Trophoblast cell (in vitro differentiated cells and primary cell): ENCODE measurements around the gene TSC2.

ENCODE experiments used
- DNase-seq, 2 donors: peaks; one replicate each; pipeline ENCODE4 v3.0.0-alpha.2; 2016
- H2AFZ ChIP-seq: 2 replicates; pipeline ENCODE4 v1.6.1; 2013; ENCODE audit warnings: low read length, moderate library complexity, mild to moderate bottlenecking; ENCODE audit not compliant: insufficient read depth, poor library complexity
- H2AK5ac ChIP-seq: 2 replicates; pipeline ENCODE4 v1.6.1; 2013; ENCODE audit warnings: mild to moderate bottlenecking, low read length
- H2BK120ac ChIP-seq: 2 replicates; pipeline ENCODE4 v1.6.1; 2013; ENCODE audit warnings: low read length, mild to moderate bottlenecking, moderate library complexity; ENCODE audit not compliant: insufficient read depth, poor library complexity
- H2BK12ac ChIP-seq: 2 replicates; pipeline ENCODE4 v1.6.1; 2013; ENCODE audit warnings: mild to moderate bottlenecking, low read length, moderate library complexity
- H2BK5ac ChIP-seq: 2 replicates; pipeline ENCODE4 v1.6.1; 2013; ENCODE audit warnings: low read length, low read depth, moderate library complexity, mild to moderate bottlenecking; ENCODE audit not compliant: poor library complexity
- H3K14ac ChIP-seq: 2 replicates; pipeline ENCODE4 v1.6.1; 2013; ENCODE audit warnings: mild to moderate bottlenecking, low read length
- H3K18ac ChIP-seq: 2 replicates; pipeline ENCODE4 v1.6.1; 2013; ENCODE audit warnings: mild to moderate bottlenecking, low read length
- H3K23ac ChIP-seq: 2 replicates; pipeline ENCODE4 v1.6.1; 2013; ENCODE audit warnings: low read length
- H3K27ac ChIP-seq: 2 replicates; pipeline ENCODE4 v1.5.1; 2013; ENCODE audit warnings: low read depth, mild to moderate bottlenecking, inconsistent platforms, low read length, moderate library complexity
- H3K27me3 ChIP-seq: 2 replicates; pipeline ENCODE4 v1.6.1; 2013; ENCODE audit warnings: inconsistent platforms, mild to moderate bottlenecking, low read length, moderate library complexity; ENCODE audit not compliant: insufficient read depth
- H3K36me3 ChIP-seq, 2 experiments: 1 replicate in 1 of 2; 2 replicates in 1 of 2; pipeline ENCODE4 v1.6.1; 2013; ENCODE audit warnings: low read length in 2 of 2, mild to moderate bottlenecking in 2 of 2, moderate library complexity in 1 of 2; ENCODE audit not compliant: insufficient read depth in 2 of 2, control insufficient read depth in 1 of 2
- H3K4ac ChIP-seq: 2 replicates; pipeline ENCODE4 v1.6.1; 2013; ENCODE audit warnings: low read depth, mild to moderate bottlenecking, low read length, moderate library complexity
- H3K4me1 ChIP-seq, 2 experiments: 1 replicate in 1 of 2; 2 replicates in 1 of 2; pipeline ENCODE4 v1.6.1; 2013; ENCODE audit warnings: low read length in 2 of 2, mild to moderate bottlenecking in 2 of 2, moderate library complexity in 1 of 2; ENCODE audit not compliant: insufficient read depth in 2 of 2, control insufficient read depth in 1 of 2
- H3K4me2 ChIP-seq: 2 replicates; pipeline ENCODE4 v1.6.1; 2013; ENCODE audit warnings: inconsistent platforms, mild to moderate bottlenecking, low read length, moderate library complexity
- H3K4me3 ChIP-seq: 2 replicates; pipeline ENCODE4 v1.5.1; 2013; ENCODE audit warnings: mild to moderate bottlenecking, low read depth, low read length, inconsistent platforms
- H3K79me1 ChIP-seq: one replicate; pipeline ENCODE4 v1.6.1; 2013; ENCODE audit warnings: low read length
- H3K79me2 ChIP-seq: 2 replicates; pipeline ENCODE4 v1.6.1; 2013; ENCODE audit warnings: low read length, mild to moderate bottlenecking; ENCODE audit not compliant: control insufficient read depth, insufficient read depth, poor library complexity
- H3K9ac ChIP-seq: 2 replicates; pipeline ENCODE4 v1.6.1; 2013; ENCODE audit warnings: mild to moderate bottlenecking, low read length
- H3K9me3 ChIP-seq: 2 replicates; pipeline ENCODE4 v1.6.1; 2013; ENCODE audit warnings: low read depth, mild to moderate bottlenecking, control low read depth, inconsistent platforms, low read length; ENCODE audit not compliant: insufficient read depth
- H4K12ac ChIP-seq: 2 replicates; pipeline ENCODE4 v1.6.1; 2013; ENCODE audit warnings: low read depth, mild to moderate bottlenecking, low read length, moderate library complexity
- H4K8ac ChIP-seq: 2 replicates; pipeline ENCODE4 v1.6.1; 2013; ENCODE audit warnings: low read depth, mild to moderate bottlenecking, low read length, moderate library complexity
- H4K91ac ChIP-seq: one replicate; pipeline ENCODE4 v1.6.1; 2013; ENCODE audit warnings: low read depth, mild to moderate bottlenecking, low read length, moderate library complexity
- WGBS: extraction: QIAGEN DNeasy Blood & Tissue Kit; methylation state at CpG from one replicate; pipeline ENCODE4 v1.1.7; 2013; ENCODE audit warnings: missing lambda C conversion rate; ENCODE audit not compliant: insufficient read length, insufficient coverage; ENCODE audit errors: extremely low coverage; 5-methylcytosine and 5-hydroxymethylcytosine counted together

TSC2 gene

GRCh38 chr16:2025878-2026460 is 21.8 kb upstream of the TSC2 start:
- H2AK5ac ChIP-seq: peak overlapping the region; percentile 36
- H3K4me3 ChIP-seq: no peak overlapping the region
- no CpG with 5 or more reads among the region's 16 CpGs for WGBS
- no peak overlapping the region for H2BK5ac ChIP-seq
- peaks cover 5 to 8% of the 10 kb centered on the region in 2 experiments for H3K36me3 ChIP-seq
- no peak overlapping the region for H3K4me2 ChIP-seq
- peaks cover 3% of the 10 kb centered on the region for H3K79me2 ChIP-seq
- H3K27ac ChIP-seq: no peak overlapping the region
- peak overlapping the region; percentile 17 for H2BK120ac ChIP-seq
- no peak for DNase-seq
- peaks cover 18% of the 10 kb centered on the region for H3K79me1 ChIP-seq
- peak overlapping the region; percentile 61 for H2BK12ac ChIP-seq
- no peak overlapping the region for H3K18ac ChIP-seq
- H3K9me3 ChIP-seq: peaks cover 3% of the 10 kb centered on the region
- H3K23ac ChIP-seq: no peak overlapping the region
- no peak overlapping the region for H2AFZ ChIP-seq
- H4K91ac ChIP-seq: peak overlapping the region; percentile 53
- no peak overlapping the region for H3K9ac ChIP-seq
- H4K8ac ChIP-seq: peak overlapping the region; percentile 2
- H3K14ac ChIP-seq: no peak overlapping the region
- H3K27me3 ChIP-seq: no peaks in the 10 kb centered on the region
- H3K4ac ChIP-seq: no peak overlapping the region
- no peak overlapping the region for H4K12ac ChIP-seq
- peaks cover 17 to 24% of the 10 kb centered on the region in 2 experiments for H3K4me1 ChIP-seq

GRCh38 chr16:2026461-2027023 is 21.2 kb upstream of the TSC2 start, which contains the start of gene NHERF2:
TSS of gene NHERF2 (plus strand) at chr16:2026902. CDS start at chr16:2027006, 104 bp downstream.
- Histone ChIP-seq H3K4ac (no peak within 1 kb of the TSS), H3K79me2 (peaks cover 3% of the 10 kb centered on the region), H3K79me1 (peaks cover 18% of the 10 kb centered on the region), H3K18ac (peak within 1 kb of the TSS; percentile 36), H3K23ac (peak within 1 kb of the TSS; percentile 3), H2BK120ac (peak within 1 kb of the TSS; percentile 34), H2BK5ac (no peak within 1 kb of the TSS), H3K4me1 (peaks cover 17 to 24% of the 10 kb centered on the region in 2 experiments), H2BK12ac (peak within 1 kb of the TSS; percentile 61), H2AK5ac (peak within 1 kb of the TSS; percentile 66), H2AFZ (peak within 1 kb of the TSS; percentile 40), H3K27me3 (no peaks in the 10 kb centered on the region), H4K91ac (peak within 1 kb of the TSS; percentile 53), H3K14ac (peak within 1 kb of the TSS; percentile 35), H4K12ac (peak within 1 kb of the TSS; percentile 34), H3K4me3 (peak within 1 kb of the TSS; percentile 57), H3K9ac (no peak within 1 kb of the TSS), H3K4me2 (peak within 1 kb of the TSS; percentile 77), H4K8ac (peak within 1 kb of the TSS; percentile 74), H3K27ac (no peak within 1 kb of the TSS), H3K36me3 (peaks cover 5 to 8% of the 10 kb centered on the region in 2 experiments), H3K9me3 (peaks cover 3% of the 10 kb centered on the region)
- no CpG with 5 or more reads among the region's 59 CpGs for WGBS
- DNase-seq: peak in 1 of 2 donors; percentile 46

- no peak overlapping the region for H3K27ac ChIP-seq
- H2BK5ac ChIP-seq: no peak overlapping the region
- H3K36me3 ChIP-seq: peaks cover 5 to 8% of the 10 kb centered on the region in 2 experiments
- H3K27me3 ChIP-seq: no peaks in the 10 kb centered on the region
- H3K4ac ChIP-seq: no peak overlapping the region
- no peak overlapping the region for H2BK120ac ChIP-seq
- no CpG with 5 or more reads among the region's 76 CpGs for WGBS
- peak overlapping the region; percentile 36 for H3K18ac ChIP-seq
- H3K9me3 ChIP-seq: peaks cover 3% of the 10 kb centered on the region
- peak overlapping the region; percentile 34 for H4K91ac ChIP-seq
- H2BK12ac ChIP-seq: peak overlapping the region; percentile 16
- peak overlapping the region; percentile 34 for H3K14ac ChIP-seq
- peak overlapping the region; percentile 77 for H3K4me2 ChIP-seq
- H3K23ac ChIP-seq: peak overlapping the region; percentile 3
- H3K79me2 ChIP-seq: peaks cover 3% of the 10 kb centered on the region
- H3K4me3 ChIP-seq: peak overlapping the region; percentile 57
- no peak overlapping the region for H3K9ac ChIP-seq
- DNase-seq: no peak
- no peak overlapping the region for H4K12ac ChIP-seq
- H3K4me1 ChIP-seq: peaks cover 17 to 24% of the 10 kb centered on the region in 2 experiments
- H3K79me1 ChIP-seq: peaks cover 18% of the 10 kb centered on the region
- no peak overlapping the region for H2AFZ ChIP-seq
- no peak overlapping the region for H2AK5ac ChIP-seq
- H4K8ac ChIP-seq: no peak overlapping the region
Measured at GRCh38 chr16:2027024-2028010, 20.5 kb upstream of the TSC2 start.

GRCh38 chr16:2028146-2028545 is 19.6 kb upstream of the TSC2 start:
- peaks cover 23 to 26% of the 10 kb centered on the region in 2 experiments for H3K4me1 ChIP-seq
- peak overlapping the region; percentile 16 for H2AK5ac ChIP-seq
- peak overlapping the region; percentile 10 for H3K18ac ChIP-seq
- no CpG with 5 or more reads among the region's 3 CpGs for WGBS
- no peaks in the 10 kb centered on the region for H3K27me3 ChIP-seq
- H3K14ac ChIP-seq: peak overlapping the region; percentile 34
- H2BK120ac ChIP-seq: no peak overlapping the region
- peaks cover 5 to 8% of the 10 kb centered on the region in 2 experiments for H3K36me3 ChIP-seq
- H3K27ac ChIP-seq: no peak overlapping the region
- H3K4ac ChIP-seq: no peak overlapping the region
- H3K9me3 ChIP-seq: peaks cover 3% of the 10 kb centered on the region
- peak overlapping the region; percentile 9 for H3K4me2 ChIP-seq
- no peak overlapping the region for H3K23ac ChIP-seq
- DNase-seq: no peak
- no peaks in the 10 kb centered on the region for H3K79me2 ChIP-seq
- H2AFZ ChIP-seq: no peak overlapping the region
- peaks cover 16% of the 10 kb centered on the region for H3K79me1 ChIP-seq
- no peak overlapping the region for H2BK5ac ChIP-seq
- H3K4me3 ChIP-seq: no peak overlapping the region
- H4K8ac ChIP-seq: no peak overlapping the region
- no peak overlapping the region for H3K9ac ChIP-seq
- no peak overlapping the region for H4K12ac ChIP-seq
- peak overlapping the region; percentile 16 for H2BK12ac ChIP-seq
- no peak overlapping the region for H4K91ac ChIP-seq
